Kidney epithelial cell (primary cell): Measurements from ENCODE around the gene CTSE. TPM values are rescaled to one million over a fixed set of nuclear protein-coding genes. Genes with fewer than 3 reads are reported as not detected.

Source experiments
- DNase-seq: peaks from one replicate; pipeline ENCODE4 v3.0.0-alpha.2; 2010; ENCODE audit warnings: low read depth
- H3K27me3 ChIP-seq: 2 replicates; pipeline ENCODE4 v1.6.0; 2011; ENCODE audit warnings: low read length; ENCODE audit not compliant: control insufficient read depth, insufficient read depth
- H3K36me3 ChIP-seq: 2 replicates; pipeline ENCODE4 v1.5.1; 2011; ENCODE audit warnings: low read length; ENCODE audit not compliant: control insufficient read depth, insufficient read depth
- H3K4me3 ChIP-seq: 2 replicates; pipeline ENCODE4 v1.5.1; 2011; ENCODE audit warnings: low read depth, mild to moderate bottlenecking, control low read depth, low read length
- CTCF ChIP-seq: IDR thresholded peaks from 2 replicates; pipeline ENCODE4 v1.5.1; 2011; ENCODE audit warnings: mild to moderate bottlenecking, moderate library complexity, low read length, control low read depth, inconsistent platforms; ENCODE audit not compliant: insufficient read depth, poor library complexity, severe bottlenecking
- total RNA-seq: library from RNA; depleted of rRNA; stranded (reverse); fragments of >200 nt; gene quantifications from 2 replicates; pipeline ENCODE4 v1.2.3, GENCODE V29; 2015

The CTSE gene
- total RNA-seq, 1 donor from 2014 or later: not detected

GRCh38 chr1:205990226-205990625 is 33.5 kb downstream of the CTSE start:
- Histone ChIP-seq H3K27me3 (no peaks in the 10 kb centered on the region), H3K4me3 (no peak overlapping the region), H3K36me3 (no peaks in the 10 kb centered on the region)
- no peak for TF ChIP-seq CTCF
- no peak for DNase-seq

- no peak for DNase-seq
- TF ChIP-seq CTCF: no peak
- H3K27me3 ChIP-seq: no peaks in the 10 kb centered on the region
- H3K36me3 ChIP-seq: no peaks in the 10 kb centered on the region
- no peak overlapping the region for H3K4me3 ChIP-seq
These were observed 33.9 kb downstream of the CTSE start for GRCh38 chr1:205989786-205990185.

- H3K36me3 ChIP-seq: no peaks in the 10 kb centered on the region
- H3K27me3 ChIP-seq: no peaks in the 10 kb centered on the region
- DNase-seq: no peak
- no peak overlapping the region for H3K4me3 ChIP-seq
- no peak for TF ChIP-seq CTCF
These were observed 35.1 kb downstream of the CTSE start for GRCh38 chr1:205988585-205988995.

- no peak overlapping the region for H3K4me3 ChIP-seq
- no peak for TF ChIP-seq CTCF
- H3K36me3 ChIP-seq: no peaks in the 10 kb centered on the region
- DNase-seq: no peak
- no peaks in the 10 kb centered on the region for H3K27me3 ChIP-seq
These were observed 36.8 kb downstream of the CTSE start for GRCh38 chr1:205986861-205987260.

GRCh38 chr1:205986292-205986691 is 37.4 kb downstream of the CTSE start:
- H3K4me3 ChIP-seq: no peak overlapping the region
- H3K36me3 ChIP-seq: no peaks in the 10 kb centered on the region
- no peak for DNase-seq
- peak; percentile 10 for TF ChIP-seq CTCF
- H3K27me3 ChIP-seq: no peaks in the 10 kb centered on the region

GRCh38 chr1:205985330-205986005 is 38.2 kb downstream of the CTSE start:
- peak; percentile 59 for DNase-seq
- no peak for TF ChIP-seq CTCF
- no peaks in the 10 kb centered on the region for H3K36me3 ChIP-seq
- H3K27me3 ChIP-seq: no peaks in the 10 kb centered on the region
- no peak overlapping the region for H3K4me3 ChIP-seq
